ENCODE results near the gene KRTAP19-5.

KRTAP19-5 gene

DNA sequence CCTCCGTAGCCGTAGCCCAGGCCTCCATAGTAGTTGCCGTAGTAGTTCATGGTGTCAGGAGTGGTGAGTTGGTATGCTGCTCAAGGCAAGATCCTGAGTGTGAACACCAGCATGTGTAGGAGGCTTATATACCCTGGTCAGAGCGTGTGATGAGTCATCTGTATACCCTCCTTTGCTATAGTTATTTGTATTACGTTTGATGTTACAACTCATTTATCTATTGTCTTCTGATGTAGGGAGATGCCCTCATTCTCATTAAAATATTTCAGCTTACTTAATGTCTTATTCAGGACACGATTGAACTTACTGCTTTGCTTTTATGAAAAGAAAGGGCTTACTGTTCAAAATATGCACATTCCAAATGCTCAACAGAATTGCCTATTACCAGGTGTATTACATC, at the start of gene KRTAP19-5:
KRTAP19-5 (minus strand) TSS at position 101 of the 400 bp plus-strand sequence; CDS start at position 50, 51 bp downstream.
- DNase-seq = no peak

DNA sequence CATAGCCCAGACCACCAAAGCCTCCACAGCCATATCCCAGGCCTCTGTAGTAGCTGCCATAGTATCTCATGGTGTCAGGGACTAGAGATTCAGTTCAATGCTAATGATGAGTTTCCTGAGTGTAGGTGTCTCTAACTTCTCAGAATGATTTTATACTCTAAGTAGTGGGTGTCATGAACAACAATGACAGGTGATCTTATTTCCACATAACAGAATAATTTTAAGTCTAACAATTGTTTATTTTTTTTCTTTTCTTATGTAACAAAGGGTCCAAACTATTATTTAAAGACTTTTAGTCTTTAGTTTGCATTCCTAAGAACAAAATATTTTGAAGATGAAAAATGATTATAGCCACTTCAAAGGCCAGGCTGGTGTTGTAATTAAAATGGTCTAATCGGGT, 39.8 kb upstream of the KRTAP19-5 start, which contains the start of gene KRTAP19-6:
KRTAP19-6 (minus strand) TSS at position 101 of the 400 bp plus-strand sequence; CDS start at position 70, 31 bp downstream.
- DNase-seq = no peak

DNA sequence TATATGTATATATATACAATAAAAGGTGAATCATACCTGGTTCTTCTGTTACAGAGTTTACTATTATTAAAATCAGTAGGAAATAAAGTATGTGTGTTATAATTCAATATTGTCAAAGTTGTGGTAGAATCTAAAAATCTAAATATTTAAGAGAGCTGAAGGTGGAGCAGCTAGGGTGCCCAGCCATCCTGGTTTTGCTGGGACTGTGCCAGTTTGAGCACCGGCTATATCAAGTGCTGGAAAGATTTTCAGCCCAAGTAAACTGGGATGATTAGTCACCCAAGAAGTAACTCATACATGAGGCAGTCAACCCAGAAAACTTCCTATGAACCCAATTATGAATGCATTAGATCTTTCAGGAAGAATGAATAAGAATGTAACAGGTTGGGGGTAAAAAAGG, 16.9 kb upstream of the KRTAP19-5 start:
- no peak for DNase-seq

DNA sequence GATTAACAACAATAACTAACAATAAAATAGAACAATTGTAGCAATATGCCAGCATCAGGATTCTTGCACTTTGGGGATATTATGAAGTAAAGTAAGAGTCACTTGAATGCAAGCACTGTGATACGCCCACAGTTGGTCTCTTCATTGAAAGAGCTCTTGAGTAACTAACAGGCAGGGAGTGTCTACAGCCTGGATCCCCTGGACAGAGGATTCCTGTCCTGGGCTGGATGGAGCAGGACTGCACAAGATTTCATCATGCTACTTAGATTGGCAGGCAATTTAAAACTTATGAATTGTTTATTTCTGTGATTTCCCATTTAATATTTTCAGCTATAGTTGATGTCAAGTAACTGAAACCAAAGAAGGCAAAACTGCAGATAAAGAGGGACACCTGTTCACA, 13.7 kb upstream of the KRTAP19-5 start:
- DNase-seq = no peak

DNA sequence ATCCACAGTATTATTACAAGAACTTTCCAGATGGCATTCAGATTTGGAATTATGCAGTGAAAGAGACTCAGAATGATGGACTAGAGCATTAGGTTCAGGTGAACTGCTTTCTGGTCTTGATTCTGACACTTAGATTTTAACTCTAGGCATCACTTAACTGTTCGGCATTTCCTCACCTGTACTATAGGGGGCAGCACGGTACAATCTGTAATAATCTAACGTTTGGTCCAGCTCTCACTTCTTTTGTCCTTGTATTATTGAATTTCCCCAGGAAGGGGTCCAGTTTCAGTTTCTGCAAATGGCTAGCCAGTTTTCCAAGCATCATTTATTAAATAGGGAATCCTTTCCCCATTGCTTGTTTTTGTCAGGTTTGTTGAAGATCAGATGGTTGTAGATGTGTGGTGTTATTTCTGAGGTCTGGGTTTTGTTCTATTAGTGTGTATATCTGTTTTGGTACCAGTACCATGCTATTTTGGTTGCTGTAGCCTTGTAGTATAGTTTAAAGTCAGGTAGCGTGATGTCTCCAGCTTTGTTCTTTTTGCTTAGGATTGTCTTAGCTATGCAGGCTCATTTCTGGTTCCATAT, 3.8 kb upstream of the KRTAP19-5 start:
- DNase-seq = peak; percentile 13

DNA sequence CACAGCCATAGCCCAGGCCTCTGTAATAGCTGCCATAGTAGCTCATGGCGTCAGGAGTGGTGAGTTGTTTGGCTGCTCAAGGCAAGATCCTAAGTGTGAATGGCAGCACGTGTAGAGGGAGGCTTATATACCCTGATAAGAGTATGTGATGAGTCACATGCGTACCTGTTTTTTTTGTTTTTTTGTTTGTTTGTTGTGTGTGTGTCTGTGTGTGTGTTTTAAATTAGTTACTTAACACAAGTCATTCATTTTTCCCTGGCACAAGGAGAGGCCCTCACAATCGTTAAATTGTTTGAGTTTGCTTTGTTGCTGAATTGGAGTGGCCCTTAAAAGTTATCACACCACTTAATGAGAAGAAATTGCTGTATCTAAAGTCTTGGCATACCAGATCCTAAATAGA, 4.9 kb downstream of the KRTAP19-5 start, which contains the start of gene KRTAP19-4:
KRTAP19-4 (minus strand) TSS at position 101 of the 400 bp plus-strand sequence; CDS start at position 46, 55 bp downstream.
- DNase-seq = no peak

DNA sequence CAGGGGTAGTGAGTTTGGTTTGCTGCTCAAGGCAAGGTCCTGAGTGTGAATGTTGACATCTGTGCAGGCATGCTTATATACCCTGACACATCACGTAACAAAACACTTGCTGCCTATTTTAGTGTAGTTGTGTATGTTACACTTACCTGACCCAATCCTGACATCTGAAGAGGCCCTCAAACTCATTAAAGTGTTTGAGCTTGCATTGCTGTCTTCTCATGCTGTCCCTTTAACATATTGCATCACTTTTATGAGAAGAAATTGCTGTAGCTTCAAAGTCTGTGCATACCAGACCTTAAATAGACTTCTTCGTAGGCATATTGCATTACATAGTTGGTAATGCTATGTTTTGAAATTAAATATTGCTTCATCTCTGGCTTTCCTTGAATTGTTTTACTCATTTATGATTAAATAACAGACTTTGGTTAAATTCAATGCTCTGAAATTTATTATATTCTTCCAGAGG, 9.9 kb downstream of the KRTAP19-5 start, which contains the start of gene KRTAP19-3:
KRTAP19-3 (minus strand) TSS at position 51 of the 466 bp plus-strand sequence. CDS start 56 bp downstream, outside the sequence.
- no peak for DNase-seq

DNA sequence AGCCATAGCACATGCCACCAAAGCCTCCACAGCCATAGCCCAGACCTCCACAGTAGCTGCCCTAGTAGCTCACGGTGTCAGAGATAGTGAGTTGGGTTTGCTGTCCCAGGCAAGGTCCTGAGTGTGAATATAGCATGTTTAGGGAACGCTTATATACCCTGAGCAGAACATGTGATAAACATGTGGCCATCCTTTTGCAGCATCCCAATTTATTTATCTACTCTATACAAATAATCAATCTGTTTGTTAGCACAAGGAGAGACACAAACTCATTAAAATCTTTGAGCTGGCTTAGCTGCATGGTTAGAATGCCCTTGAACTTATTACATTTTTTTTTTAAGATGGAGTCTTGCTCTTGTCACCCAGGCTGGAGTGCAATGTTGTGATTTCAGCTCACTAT, 14.6 kb downstream of the KRTAP19-5 start, which contains the start of gene KRTAP19-2:
KRTAP19-2 (minus strand) TSS at position 101 of the 400 bp plus-strand sequence; CDS start at position 13, 88 bp downstream.
- no peak for DNase-seq

DNA sequence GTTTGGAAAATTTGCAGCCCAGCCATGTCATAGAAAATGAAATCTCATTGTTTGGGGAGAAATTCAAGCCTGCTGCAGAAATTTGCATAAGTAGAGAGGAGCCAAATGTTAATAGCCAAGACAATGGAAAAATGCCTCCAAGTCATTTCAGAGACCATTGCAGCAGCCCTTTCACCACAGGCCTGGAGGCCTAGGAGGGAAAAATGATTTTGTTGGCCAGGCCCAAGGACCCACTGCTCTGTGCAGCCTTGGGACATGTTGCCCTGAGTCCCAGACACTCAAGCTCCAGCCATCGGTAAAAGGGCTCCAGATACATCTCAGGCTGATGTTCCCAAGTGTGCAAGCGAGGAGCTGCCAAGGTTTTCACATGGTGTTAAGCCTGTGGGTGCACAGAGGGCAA, 15.8 kb downstream of the KRTAP19-5 start:
- no peak for DNase-seq

DNA sequence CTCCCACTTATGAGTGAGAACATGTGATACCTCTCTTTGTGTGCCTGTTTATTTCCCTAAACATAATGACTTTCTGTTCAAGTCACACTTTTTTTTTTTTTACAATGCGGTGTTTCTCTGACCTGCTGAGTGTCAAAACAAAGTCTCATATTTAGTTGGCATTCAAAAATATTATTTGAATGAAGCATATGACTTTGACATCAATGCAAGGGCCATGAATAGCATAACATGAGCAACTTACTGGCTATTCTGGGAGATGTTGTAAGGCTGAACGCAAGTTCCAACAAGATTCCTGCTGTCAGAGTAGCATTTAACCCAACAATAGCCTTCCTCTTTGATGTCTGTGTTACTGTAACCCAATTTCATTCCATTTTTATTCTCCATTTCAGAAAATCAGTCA, 19.8 kb downstream of the KRTAP19-5 start:
- no peak for DNase-seq

DNA sequence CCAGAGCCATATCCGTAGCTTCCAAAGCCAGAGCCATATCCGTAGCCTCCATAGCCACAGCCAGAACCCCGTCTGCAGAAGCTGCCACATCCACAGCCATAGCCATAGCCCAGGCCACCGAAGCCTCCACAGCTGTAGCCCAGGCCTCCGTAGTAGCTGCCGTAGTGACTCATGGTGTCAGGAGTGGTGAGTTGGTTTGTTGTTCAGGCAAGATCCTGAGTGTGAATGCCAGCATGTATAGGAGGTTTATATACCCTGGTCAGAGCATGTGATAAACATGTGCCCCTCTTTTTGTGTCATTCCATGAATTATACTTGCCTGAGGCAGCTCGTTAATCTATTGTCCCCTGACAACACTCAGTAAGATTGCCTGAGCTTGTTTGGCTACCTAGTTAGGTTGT, 21.8 kb downstream of the KRTAP19-5 start, which contains the start of gene KRTAP19-1:
KRTAP19-1 (minus strand) TSS at position 223 of the 400 bp plus-strand sequence; CDS start at position 173, 50 bp downstream.
- DNase-seq = no peak

DNA sequence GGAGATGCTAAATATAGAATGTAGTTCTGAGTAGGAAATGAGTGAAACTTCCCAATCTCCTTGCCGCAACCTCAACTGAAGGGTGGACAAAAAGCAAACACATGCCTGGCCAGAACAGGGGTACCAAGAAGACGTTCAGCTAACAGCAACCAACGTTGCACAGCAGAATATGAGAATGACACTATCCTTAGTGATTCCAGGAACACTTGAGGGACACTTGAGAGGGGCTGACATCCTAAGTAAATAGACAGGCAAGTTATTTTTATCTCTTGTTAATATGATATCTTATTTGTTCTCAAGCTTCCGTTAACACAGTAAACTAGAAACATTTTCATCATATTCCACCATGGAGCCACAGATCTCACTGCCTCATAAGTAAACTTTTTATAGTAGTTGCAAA, 22.7 kb downstream of the KRTAP19-5 start:
- DNase-seq = no peak

DNA sequence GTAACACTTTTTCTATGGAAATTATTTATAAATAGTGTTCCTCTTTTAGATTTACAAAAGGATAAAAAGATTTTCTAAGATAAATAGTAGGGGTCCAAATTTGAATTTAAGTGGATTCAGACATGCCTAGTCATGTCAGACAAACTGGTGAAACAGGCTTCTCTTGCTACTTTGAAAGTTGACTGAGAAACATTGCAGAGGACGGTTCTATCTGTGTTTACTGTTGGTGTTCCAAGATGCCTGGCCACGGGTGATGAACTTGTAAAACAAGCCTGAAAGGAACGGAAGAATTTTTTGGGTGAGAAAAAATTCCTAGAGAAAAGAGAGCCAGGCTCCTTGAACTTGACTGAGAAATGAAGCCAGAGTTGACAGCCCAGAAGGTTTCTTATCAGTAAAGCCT, 23.9 kb downstream of the KRTAP19-5 start:
- DNase-seq = no peak

DNA sequence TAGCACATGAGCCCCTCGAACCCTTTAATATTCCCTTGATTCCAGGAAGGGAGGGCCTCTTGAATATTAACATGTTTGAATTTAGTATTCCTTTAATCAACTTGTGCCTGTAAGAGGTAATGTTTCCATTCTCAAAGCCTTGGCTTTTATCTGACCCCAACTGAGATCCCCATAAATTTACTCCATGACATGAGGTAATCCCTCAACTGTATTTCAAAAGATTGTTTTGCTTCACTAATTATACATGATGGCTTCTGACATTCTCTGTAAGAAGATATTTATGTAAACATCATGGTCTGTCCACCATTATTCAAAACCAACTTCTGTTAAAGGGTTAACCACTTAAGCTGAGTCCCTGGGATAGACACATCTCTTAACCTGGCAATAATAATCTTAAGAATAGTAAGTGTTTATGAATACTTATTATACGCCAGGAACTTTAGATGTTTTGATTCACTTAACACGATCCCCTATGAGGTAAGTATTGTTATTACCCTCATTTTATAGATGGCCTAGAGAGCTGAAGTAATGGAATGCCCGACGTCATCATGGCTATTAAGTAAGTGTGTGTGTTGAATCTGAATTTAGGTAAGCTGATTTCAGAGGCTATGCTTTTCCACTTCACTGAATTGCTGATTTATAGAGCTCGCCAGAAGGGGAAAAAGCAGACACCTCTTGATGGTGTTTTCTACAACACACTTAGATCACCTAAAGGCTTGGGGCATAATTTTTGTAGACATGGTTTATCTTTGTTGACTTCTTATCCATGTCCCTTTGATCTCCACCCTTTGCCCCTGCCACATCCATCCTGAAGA, 32.8 kb downstream of the KRTAP19-5 start:
- DNase-seq = no peak

DNA sequence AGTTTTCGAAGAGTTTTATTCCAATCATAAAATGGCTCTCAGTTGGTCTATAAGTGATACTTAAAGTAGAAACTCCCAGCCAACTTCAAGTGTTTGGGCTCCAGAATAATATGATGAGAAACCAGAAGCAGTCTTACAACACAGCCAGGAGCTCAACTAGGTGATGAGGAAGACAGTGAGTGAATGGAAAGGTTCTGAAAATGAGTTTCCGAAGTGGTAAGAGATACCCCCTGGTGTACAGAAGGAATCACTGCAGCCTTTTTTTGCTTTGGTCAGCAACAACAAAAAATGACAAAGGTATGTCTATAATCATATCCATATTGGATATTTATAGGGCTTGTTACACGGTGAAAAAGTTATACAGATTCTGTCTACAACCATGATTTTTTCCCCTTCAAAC, 38.2 kb downstream of the KRTAP19-5 start:
- DNase-seq = peak; percentile 55
